ENCODE measurements around the gene FHL1.
"Not testable (repeated sequence)": the region's sequence is repeated elsewhere in the genome, so short reads cannot be mapped to it uniquely, and the experiment has no call there.

The FHL1 gene

GRCh38 chrX:136162827-136163570, 15.7 kb downstream of the FHL1 start:
- H3K27ac ChIP-seq, result no peak overlapping the region
- TF ChIP-seq ZFX (IDR thresholded peaks at IDR 0.05), result no peak
- TF ChIP-seq CTCF (conservative IDR thresholded peaks at IDR 0.05), result peak; percentile 78

GRCh38 chrX:136163689-136164088, 16.4 kb downstream of the FHL1 start:
- no peak overlapping the region for H3K27ac ChIP-seq

GRCh38 chrX:136165406-136165805, 18.1 kb downstream of the FHL1 start:
- no peak for TF ChIP-seq ZFX (IDR thresholded peaks at IDR 0.05)
- no peak for TF ChIP-seq CTCF (conservative IDR thresholded peaks at IDR 0.05)

More at GRCh38 chrX:136163689-136164088, 16.4 kb downstream of the FHL1 start:
- no peak for TF ChIP-seq ZFX (IDR thresholded peaks at IDR 0.05)
- TF ChIP-seq CTCF (conservative IDR thresholded peaks at IDR 0.05), result no peak

GRCh38 chrX:136166221-136166855, 19.0 kb downstream of the FHL1 start:
- TF ChIP-seq CTCF (conservative IDR thresholded peaks at IDR 0.05) (peak; percentile 20; the same call in 1 of the 2 replicates), ZFX (IDR thresholded peaks at IDR 0.05) (no peak)
- H3K27ac ChIP-seq, result no peak overlapping the region

More at GRCh38 chrX:136165406-136165805, 18.1 kb downstream of the FHL1 start:
- no peak overlapping the region for H3K27ac ChIP-seq

- not testable (repeated sequence) for H3K27ac ChIP-seq
Measured at GRCh38 chrX:136167989-136168388, 20.7 kb downstream of the FHL1 start.

GRCh38 chrX:136168929-136169735, 21.8 kb downstream of the FHL1 start:
- H3K27ac ChIP-seq, result no peak overlapping the region
- TF ChIP-seq ZFX (IDR thresholded peaks at IDR 0.05) (no peak), CTCF (conservative IDR thresholded peaks at IDR 0.05) (no peak)

- no peak overlapping the region for H3K27ac ChIP-seq
- TF ChIP-seq CTCF (conservative IDR thresholded peaks at IDR 0.05) (no peak; the same call in 1 of the 2 replicates), ZFX (IDR thresholded peaks at IDR 0.05) (no peak)
Measured at GRCh38 chrX:136170139-136170800, 22.9 kb downstream of the FHL1 start.
